ENCODE measurements around the gene USP49. TPM values are rescaled to one million over a fixed set of nuclear protein-coding genes. Genes with fewer than 3 reads are reported as not detected.
A peak's percentile ranks its signal among the peaks of the same experiment; 100 is the strongest.
"Not testable (repeated sequence)": the region's sequence is repeated elsewhere in the genome, so short reads cannot be mapped to it uniquely, and the experiment has no call there.

USP49 gene
- total RNA-seq (2014; rRNA removed; shearing (Covaris generic)): 0.83 and 3.9 TPM in 2 replicates

DNA sequence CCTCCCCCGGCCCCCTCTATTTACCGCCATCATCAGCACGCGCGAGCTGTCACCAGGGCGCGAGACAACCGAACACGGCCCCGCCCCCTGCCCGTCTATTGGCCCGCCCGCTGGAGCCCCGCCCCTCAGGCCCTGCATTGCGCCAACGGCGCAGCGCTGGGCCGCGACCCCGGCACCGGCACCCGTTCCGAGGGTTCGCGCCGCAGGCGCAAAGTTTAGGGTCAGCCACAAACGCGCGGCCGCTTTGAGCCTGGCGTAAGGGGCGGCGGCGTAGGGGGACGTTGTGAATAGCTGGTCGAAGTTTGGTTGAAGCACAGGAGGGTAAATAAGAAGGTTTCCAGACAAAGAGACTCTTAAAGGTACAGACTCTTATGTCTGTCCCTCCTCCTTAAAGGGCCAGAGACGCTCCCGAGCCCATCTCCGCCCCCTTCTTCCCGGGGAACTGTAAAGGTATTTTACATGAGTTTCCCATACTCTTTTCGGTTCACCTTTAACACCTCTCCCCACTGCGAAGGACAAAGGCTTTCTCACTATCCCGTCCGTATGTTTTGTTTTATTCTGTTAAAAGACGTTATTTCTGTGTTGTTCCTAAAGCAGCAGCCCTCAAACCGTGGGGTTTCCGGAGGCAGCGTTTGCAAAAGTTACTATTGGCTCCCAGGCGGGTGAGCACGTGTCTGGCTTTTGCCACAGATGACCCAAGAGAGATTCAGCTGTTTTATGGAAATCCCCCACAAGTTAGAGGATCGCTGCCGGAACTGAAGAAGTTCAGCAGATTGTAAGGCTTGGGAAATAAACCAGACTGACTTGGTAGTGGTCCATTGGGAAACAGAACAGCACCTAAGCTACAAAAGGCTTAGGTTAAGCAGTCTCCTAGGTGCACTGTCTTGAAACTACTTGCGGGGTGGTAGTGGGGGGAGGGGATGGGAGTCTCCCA lies at the start of gene USP49:
USP49 (minus strand) TSS at position 76 of the 934 bp plus-strand sequence. CDS start 88,392 bp downstream, outside the sequence.
- DNase-seq (ENCODE audit: low read depth): peak; percentile 94

DNA sequence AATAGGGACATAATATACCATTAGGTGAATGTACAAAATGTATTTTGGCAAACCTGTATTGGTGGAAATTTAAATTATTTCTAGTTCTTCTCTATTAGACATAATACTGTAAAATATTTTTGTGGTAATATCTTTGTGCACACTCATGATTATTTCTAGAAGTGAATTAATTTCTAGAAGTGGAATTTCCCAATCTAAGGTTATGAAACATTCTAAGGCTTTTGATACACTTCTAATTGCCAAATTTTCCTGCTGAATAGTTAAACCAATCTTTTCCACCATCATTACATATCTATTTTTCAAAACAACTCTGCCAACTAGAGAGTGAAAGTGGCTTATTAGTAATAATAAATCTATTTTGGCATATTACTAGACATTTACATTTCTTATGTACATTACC lies 48.3 kb upstream of the USP49 start:
- DNase-seq (ENCODE audit: low read depth): no peak

DNA sequence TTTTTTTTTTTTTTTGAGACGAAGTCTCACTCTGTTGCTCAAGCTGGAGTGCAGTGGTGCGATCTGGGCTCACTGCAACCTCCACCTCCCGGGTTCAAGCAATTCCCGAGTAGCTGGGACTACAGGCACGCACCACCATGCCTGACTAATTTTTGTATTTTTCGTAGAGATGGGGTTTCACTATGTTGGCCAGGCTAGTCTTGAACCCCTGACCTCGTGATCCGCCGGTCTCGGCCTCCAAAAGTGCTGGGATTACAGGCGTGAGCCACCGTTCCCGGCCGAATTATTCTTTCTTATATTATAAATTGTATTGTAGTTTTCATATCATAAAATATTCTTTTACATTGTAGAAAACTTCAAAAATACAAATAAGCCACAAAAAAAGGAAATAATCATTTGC lies 47.7 kb upstream of the USP49 start:
- DNase-seq (ENCODE audit: low read depth): not testable (repeated sequence)

DNA sequence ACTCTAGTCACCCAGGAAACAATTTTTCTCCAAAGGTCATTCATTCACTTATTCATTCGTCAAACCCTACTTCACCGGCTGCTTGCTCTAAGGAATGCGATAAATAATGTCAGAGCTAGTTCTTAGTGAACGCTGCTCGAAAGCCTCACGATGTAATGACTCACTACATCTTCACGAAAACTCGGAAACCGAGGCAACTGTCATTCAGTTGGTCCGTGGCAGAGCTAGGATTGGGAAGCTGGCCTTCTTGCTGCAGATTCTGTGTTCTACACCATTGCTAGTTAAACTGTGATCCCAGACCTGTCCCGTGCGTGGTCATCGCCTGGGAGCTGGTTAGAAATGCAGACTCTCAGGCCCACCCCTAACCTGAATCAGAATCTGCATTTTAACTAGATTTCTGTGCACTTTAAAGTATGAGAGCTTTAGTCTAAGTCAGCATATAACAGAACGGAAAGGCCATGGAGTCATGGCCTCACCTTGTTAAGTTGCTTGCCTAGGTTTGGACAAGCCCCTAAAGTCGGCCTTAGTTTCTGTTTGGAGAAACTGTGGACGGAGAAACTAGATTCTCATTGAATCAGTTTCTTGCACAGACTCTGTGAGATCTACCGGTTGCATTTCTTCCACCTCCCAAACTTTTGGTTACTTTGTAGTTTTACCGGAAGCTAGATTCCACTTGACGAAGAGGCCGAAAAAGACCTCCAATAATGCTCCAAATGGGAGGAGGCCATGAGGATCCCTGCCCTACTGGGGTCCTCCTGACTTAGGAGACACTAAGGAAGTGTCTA lies 47.1 kb upstream of the USP49 start:
- no peak for DNase-seq (ENCODE audit: low read depth)

DNA sequence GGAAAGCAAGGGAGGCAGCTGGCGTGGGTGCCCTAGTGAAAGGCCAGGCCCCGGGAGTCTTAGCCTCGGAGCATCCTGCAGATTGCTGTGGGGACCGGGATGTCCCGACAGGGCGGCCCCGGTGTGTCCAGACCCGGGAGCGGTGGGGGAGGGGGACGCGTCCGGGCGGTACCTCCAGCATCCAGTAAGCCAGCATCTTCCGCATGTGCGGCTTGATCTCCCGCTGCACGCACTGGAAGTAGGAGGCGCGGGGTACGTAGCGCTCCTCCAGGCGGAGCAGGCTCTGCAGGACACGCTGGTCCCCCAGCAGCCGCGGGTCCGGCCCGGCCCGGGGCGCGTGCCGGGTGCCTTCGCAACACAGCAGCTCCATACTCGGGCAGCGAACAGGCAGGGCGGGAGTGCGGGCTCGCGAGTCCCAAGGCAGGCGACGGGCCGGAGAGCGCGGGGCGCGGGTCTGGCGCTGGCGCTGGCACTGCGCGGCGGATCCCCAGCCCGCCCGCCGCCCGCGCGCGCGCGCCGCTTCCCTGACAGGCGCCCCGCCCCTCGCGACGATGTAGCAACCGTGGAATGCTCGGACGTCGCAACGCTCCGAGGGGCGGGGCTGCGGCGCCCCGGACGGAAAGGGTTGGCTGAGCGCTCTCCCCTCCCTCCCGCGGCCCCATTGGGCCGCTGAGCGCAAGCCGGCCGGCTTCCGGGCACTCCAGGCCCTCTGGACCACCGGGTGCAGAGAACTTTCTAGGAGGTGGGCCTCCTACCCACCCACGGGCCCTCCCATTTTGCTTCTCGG lies 46.3 kb upstream of the USP49 start, which contains the start of gene CCND3:
CCND3 (minus strand) TSS at position 529 of the 787 bp plus-strand sequence; CDS start at position 370, 159 bp downstream.
- peak; percentile 96 for DNase-seq (ENCODE audit: low read depth)

DNA sequence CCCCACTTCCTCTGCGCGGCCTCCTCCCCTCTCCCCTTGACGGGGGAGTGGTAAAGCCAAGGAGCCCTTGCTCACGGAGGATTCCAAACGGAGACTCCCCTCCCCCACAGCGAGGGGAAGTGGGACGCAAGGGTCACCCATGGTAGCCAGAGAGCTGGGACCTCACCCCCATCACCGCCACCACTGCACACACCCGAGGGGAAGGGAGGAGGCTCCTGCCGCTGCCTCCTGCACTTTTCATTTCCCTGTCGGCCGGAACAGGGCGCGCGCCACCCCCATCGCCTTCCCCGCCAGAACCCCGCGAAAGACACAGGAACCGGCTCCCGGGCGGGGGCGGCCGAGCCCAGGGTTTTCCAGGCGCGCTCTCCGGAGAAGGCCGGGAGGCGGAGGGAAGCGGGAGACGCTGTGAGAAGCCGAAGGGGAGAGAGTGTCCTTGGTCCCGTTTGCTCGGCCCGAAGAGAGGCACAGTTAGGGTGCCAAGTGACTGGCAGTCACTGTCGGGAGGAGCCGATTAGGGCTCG lies 45.6 kb upstream of the USP49 start:
- peak; percentile 66 for DNase-seq (ENCODE audit: low read depth)

DNA sequence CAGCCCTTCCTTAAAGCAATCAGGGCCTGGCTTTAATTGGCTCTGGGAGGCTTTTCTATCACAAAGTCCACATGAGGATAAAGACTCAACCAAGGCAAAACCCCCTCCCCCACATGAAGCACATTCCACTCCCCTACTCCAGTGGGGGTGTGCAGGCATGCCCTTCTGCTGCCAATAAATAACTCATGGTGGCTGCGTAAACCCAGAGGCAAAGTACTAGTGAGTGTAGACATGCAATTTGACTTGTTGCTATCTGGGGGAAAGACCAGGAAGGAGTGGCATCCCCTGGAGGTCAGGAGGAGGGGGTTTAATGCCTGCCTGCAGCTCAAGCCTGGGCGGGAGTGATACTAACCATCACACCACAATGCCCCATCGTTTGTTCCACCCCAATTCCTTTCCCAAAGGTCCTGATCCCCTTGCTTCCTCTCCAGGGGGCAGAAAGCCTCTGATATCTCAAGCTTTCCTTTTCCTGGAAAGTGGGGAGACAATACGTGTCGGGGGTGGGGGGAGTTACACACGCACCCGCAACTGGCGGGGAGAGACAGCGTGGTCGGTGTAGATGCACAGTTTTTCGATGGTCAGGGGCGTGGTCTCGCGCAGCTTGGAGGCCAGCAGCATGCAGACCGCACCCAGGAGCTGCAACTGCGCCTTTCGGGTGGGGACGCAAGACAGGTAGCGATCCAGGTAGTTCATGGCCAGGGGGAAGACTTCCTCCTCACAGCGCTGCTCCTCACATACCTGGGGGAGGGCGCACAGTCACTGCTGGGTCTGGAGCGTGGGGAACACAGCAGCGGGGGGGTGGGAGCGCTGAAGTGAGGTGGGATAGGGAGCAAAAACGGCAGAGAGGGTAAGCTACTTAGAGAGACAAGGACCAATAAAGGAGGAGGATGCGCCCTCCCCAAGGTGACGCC lies 44.9 kb upstream of the USP49 start:
- DNase-seq (ENCODE audit: low read depth): peak; percentile 31

DNA sequence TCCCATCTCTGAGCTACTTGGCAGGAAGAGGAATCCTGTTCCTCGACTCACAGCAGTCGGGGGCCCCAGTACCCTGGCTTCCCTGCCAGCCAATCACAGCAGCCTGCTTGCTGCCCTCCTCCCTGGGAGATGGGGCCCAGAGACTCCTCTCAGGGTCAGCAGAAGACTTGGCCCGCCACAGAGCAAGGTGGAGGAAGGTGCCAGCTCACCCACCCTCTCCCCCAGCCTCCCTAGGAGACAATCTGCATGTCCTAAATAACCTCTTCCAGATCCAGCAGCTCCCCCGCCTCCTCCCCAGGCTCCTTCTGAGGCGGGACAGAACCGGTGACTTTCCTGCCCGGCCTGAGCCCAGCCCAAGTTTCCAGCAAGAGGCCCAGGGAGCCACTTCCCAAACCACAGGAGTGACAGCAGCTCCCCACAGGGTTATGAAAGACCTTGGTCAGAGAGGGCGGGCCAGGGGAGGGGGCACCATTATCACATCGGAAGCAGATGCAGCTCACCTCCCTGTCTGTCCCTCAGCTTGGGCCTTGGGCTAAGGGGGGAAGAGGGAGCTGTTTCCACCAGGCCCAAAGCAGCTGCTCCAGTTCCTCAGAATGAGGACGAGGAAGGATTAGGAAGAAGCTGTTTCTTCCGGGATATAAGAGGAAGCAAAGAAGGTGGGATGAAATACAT lies 44.1 kb upstream of the USP49 start:
- peak; percentile 59 for DNase-seq (ENCODE audit: low read depth)

DNA sequence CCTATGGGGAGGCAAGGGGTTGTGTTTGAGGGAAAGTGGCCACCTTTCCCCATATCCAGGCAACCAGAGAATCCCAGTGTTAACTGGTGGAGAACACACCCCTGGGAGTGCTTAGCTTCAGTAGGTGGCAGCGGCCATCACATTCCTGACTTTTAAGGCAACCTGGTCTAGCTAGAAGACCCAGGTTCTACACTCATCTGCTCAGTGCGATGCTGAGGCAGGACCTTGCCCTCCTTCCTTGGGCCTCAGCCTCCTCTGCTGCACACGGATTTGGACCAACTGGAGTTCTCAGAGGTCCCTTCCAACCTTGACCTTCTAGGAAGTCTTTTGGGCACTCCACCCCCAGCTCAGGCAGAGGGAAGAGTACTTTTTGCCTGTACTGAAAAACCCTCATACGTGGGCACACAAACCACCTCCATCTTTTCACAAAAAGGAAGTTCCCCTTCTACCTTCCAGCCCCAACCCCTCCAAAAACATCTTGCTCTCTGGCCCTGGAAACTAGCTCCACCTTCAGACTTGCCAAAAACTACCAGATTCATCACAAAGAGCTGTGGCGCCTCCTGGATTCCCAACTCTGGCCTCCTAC lies 43.5 kb upstream of the USP49 start:
- DNase-seq (ENCODE audit: low read depth): no peak

DNA sequence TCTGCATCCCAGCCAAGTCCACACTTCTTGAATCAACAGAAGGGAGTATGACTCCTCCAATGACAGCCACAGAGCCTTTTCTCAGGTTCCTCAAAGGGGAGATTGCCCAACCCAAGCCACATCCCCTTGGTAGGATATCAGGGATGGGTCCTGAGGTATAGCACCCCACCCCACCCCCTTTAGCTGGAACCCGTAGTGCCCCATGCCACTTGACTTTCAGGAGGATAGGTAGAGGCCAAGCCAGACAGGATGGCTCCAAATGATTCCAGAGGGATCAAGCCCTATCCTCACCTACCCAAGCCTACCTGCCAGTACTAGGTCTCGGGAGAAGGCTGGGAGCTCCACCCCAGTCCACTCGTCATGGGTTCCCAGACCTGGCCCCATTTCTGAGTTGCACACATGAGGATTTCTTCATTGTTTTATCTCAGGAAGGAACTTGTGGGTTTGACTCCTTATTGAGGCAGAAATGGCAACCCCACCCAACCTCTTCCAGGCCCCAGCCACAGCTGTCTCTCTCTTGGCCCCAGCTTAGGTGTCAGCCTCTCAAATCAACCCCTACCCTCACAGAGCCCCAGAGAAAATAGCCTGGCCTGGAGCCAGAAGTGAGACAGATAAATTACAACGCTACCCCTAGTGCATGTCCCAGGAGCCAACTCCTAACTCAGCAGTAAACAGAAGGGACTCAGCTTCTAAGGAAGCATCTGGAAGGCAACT lies 42.8 kb upstream of the USP49 start:
- DNase-seq (ENCODE audit: low read depth): no peak

DNA sequence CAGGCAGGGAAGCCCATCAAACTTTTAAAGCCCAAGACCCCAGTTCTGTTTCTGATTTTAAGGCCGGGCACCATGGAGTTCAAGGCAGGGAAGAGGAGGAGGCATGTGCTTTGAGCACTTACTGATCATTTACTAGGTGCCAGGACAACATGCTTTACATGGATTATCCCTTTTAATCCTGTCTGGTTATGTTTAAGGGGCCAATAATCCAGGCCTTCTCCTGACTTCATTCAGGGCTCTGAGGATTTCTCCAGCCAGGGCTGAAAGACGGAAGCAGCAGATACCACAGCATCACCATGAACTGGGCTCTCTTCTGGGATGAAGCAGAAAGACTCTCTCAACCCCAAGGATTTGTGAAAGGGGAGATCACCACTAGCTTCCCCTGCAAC lies 42.3 kb upstream of the USP49 start:
- DNase-seq (ENCODE audit: low read depth): no peak

DNA sequence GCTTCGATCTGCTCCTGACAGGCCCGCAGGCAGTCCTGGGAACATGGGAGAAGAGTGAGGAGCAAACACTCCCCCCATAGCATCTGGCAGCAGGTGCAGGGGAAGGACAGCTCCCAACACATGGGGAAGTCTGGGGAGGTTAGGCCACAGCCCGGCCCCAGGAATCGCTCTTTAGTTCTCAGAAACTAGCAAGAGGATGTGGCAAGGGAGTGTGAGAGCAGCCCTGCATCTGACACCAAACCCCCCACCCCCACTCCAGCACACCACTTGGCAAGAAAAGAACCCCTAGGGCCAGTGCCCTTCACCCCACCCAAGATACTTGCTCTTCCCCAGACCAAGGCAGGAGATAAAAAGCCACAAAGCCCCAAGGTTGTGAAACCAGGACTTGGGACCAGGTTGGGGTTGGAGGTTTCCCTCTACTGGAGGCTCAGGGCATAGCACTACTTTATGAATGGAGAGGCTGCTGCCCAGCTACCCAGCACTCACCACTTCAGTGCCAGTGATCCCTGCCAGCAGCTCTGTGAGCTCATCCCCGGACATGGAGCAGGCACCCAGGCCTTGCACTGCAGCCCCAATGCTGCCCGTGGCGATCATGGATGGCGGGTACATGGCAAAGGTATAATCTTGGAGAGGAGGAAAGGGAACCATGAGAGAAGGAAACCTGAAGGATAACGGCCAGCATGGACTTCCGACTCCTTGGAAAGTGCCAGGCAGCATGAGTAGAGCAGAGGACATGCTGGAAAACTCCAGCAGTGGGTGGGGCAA lies 41.1 kb upstream of the USP49 start:
- DNase-seq (ENCODE audit: low read depth): peak; percentile 84

DNA sequence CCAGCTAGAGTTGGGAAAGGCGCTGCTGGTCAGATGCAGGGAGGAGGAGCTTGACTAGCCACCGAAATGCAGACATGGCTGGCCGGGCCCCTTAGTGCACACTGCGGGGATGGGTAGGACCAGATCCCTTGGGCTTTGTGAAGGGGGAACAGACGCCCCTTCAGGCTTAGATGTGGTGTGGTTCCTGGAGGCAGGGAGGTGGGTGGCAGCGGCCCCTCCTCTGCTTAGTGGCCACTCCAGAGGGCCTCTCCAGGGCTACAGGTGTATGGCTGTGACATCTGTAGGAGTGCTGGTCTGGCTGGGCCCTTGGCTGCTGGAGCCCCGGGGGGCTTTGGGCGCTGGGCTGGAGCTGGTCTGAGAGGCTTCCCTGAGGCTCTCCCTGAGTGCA lies 40.5 kb upstream of the USP49 start:
- no peak for DNase-seq (ENCODE audit: low read depth)

DNA sequence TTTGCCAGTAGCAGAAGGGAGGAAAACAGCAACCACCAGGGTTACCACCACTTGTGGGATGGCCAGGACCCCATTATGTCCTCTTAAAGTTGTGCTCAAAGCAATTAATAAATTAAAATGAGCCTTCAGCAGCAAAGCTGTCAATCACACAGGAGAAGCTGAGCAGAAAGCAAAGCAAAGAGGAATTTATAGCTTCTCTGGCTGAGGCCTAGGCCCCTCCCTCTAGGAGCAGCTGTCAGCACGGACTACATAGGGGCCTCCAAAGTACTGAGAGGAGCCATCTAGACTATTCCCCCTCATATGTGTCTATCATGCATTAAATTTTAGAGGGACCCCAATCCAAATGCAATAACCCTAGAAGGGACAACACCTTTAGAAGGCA lies 40.0 kb upstream of the USP49 start:
- no peak for DNase-seq (ENCODE audit: low read depth)

DNA sequence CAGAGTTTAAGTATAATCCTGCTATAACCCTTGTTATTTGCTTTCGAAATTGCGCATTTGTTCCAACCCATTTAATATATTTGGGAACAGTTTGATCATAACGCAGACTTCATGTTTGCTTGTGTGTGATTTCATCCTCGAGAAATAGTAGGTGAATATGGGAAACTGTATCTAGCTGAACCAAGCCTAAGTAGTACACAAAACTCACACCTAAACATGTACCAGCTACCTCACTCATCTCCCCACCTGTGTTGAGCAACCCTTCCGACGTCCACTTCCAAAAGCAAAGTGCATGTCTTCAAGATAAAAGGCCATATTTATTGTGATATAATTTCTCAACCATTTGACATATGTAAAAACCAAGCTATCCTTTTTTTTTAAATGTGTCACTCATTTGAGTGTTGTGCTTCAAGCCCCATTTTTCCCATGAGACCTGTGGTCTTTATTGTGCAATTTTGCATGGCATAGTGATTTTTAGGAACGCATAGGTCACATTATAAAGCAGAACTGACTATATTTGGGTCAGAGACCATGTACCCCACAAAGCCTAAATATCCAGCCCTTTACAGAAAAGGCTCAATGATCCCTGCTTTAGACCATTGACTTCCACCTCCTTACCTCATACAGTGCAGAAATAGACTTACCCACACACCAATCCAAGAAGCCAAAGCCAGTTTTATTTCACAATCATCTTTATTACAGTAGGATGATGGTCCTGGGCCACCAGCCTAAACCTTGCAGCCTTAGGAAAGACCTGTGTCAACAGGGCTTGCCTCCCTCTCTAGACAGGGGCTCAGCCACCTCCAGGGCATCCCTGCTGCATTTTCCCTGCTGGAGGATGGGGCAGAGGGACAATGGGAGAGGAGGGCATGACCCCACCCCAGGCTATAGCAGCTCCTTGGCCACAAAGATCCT lies 39.4 kb upstream of the USP49 start:
- no peak for DNase-seq (ENCODE audit: low read depth)

DNA sequence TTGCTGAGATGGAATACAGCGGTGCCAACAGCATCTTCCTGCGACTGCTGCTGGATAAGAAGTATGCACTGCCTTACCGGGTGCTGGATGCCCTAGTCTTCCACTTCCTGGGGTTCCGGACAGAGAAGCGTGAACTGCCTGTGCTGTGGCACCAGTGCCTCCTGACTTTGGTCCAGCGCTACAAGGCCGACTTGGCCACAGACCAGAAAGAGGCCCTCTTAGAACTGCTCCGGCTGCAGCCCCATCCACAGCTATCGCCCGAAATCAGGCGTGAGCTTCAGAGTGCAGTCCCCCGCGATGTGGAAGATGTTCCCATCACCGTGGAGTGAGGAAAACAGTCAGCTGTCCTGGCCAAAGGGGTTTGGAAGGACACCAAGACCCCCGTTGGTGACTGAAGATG lies 37.2 kb upstream of the USP49 start:
- DNase-seq (ENCODE audit: low read depth): no peak

DNA sequence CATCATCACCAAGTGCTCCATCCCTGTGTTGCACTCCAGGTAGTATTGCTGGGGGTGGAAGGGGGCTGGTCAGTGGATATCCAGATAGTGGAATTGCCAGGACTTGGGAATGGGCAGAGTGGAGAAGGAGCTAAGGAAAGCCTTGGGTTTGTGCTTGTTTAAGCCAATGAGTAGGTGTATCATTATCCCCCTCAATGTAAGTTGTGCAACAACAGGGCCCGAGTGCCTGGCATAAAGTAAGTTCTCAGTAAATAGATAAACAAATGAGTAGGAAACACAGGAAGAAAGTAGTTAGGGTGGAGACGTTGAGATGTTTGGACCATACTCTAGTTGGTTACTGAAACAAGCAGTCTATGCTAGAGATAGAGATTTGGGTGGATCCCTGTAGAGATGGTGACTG lies 36.6 kb upstream of the USP49 start:
- no peak for DNase-seq (ENCODE audit: low read depth)

All from Daoy (cell line).